GM12878 (cell line): ENCODE measurements around the gene SCAMP5. TPM values are rescaled to one million over a fixed set of nuclear protein-coding genes. Genes with fewer than 3 reads are reported as not detected.

Experiments used
- ASH2L ChIP-seq: fragments of 300-600, 200-600 bp; sonication (generic); IDR thresholded peaks from 2 replicates; pipeline ENCODE4 v1.6.1; 2017; ENCODE audit warnings: low read depth, mild to moderate bottlenecking, borderline replicate concordance
- CEBPB ChIP-seq, 2 experiments: fragments of 150-350 bp in 1 of 2; IDR thresholded peaks; 2 replicates each; pipeline ENCODE4 v1.6.1; 2012 to 2014; ENCODE audit warnings: low read depth in 2 of 2, low read length in 2 of 2, borderline replicate concordance in 1 of 2, inconsistent platforms in 1 of 2
- CHD4 ChIP-seq: fragments of 200-600 bp; sonication (generic); IDR thresholded peaks from 2 replicates; pipeline ENCODE4 v1.6.1; 2016; ENCODE audit warnings: mild to moderate bottlenecking
- CREM ChIP-seq: IDR thresholded peaks from 2 replicates; pipeline ENCODE4 v1.6.1; 2014; ENCODE audit warnings: antibody characterized with exemption, low read depth
- CTCF ChIP-seq, 3 experiments: IDR thresholded peaks in 2 of 3; conservative IDR thresholded peaks in 1 of 3; 2 replicates each; pipeline ENCODE4 v1.5.1; 2011; ENCODE audit warnings: low read depth in 3 of 3, low read length in 3 of 3, mild to moderate bottlenecking in 3 of 3, control low read depth in 2 of 3, moderate library complexity in 2 of 3, inconsistent platforms in 1 of 3, mixed read lengths in 1 of 3; ENCODE audit not compliant: control insufficient read depth in 2 of 3, insufficient read depth in 1 of 3; ENCODE audit errors: extremely low read depth in 1 of 3
- GABPA ChIP-seq: IDR thresholded peaks from 2 replicates; pipeline ENCODE4 v1.6.1; 2014; ENCODE audit warnings: antibody characterized with exemption, low read depth, mild to moderate bottlenecking, inconsistent platforms
- HDGF ChIP-seq: fragments of 450-650 bp; IDR thresholded peaks from 2 replicates; pipeline ENCODE4 v1.6.1; 2016; ENCODE audit warnings: antibody characterized with exemption
- IRF4 ChIP-seq: IDR thresholded peaks from 2 replicates; pipeline ENCODE4 v1.6.1; 2011; ENCODE audit warnings: low read depth, low read length
- JUND ChIP-seq: IDR thresholded peaks from 2 replicates; pipeline ENCODE4 v1.6.1; 2012; ENCODE audit warnings: low read depth, mild to moderate bottlenecking, low read length, improper control_type of control experiment, moderate library complexity
- MEF2B ChIP-seq: fragments of 450-650 bp; IDR thresholded peaks from 2 replicates; pipeline ENCODE4 v1.6.1; 2018; ENCODE audit warnings: mild to moderate bottlenecking, moderate library complexity; ENCODE audit not compliant: partially characterized antibody, poor library complexity, severe bottlenecking
- PAX8 ChIP-seq: fragments of 450-650 bp; IDR thresholded peaks from 2 replicates; pipeline ENCODE4 v1.6.1; 2017; ENCODE audit warnings: mild to moderate bottlenecking, moderate library complexity
- RBBP5 ChIP-seq: fragments of 200-600 bp; sonication (generic); conservative IDR thresholded peaks from 2 replicates; pipeline ENCODE4 v1.6.1; 2016
- SMAD5 ChIP-seq: IDR thresholded peaks from 2 replicates; pipeline ENCODE4 v1.6.1; 2016; ENCODE audit warnings: antibody characterized with exemption, low read depth
- SMC3 ChIP-seq: IDR thresholded peaks from 2 replicates; pipeline ENCODE4 v1.6.1; 2011; ENCODE audit warnings: low read length, improper control_type of control experiment, borderline replicate concordance
- SP1 ChIP-seq: IDR thresholded peaks from one replicate; pipeline ENCODE4 v1.6.1; 2011; ENCODE audit warnings: low read depth, low read length
- SREBF1 ChIP-seq: IDR thresholded peaks from 2 replicates; pipeline ENCODE4 v1.6.1; 2012; ENCODE audit warnings: mild to moderate bottlenecking, low read length
- STAT3 ChIP-seq: IDR thresholded peaks from 2 replicates; pipeline ENCODE4 v1.6.1; 2011; ENCODE audit warnings: low read depth, low read length, improper control_type of control experiment
- SUZ12 ChIP-seq: fragments of 200-600 bp; sonication (generic); IDR thresholded peaks from one replicate; pipeline ENCODE4 v1.6.1; 2018; ENCODE audit warnings: antibody characterized with exemption, mild to moderate bottlenecking; ENCODE audit not compliant: unreplicated experiment
- TBL1XR1 ChIP-seq: IDR thresholded peaks from 2 replicates; pipeline ENCODE4 v1.6.1; 2012; ENCODE audit warnings: low read depth, low read length, improper control_type of control experiment
- TCF7 ChIP-seq: IDR thresholded peaks from 2 replicates; pipeline ENCODE4 v1.6.1; 2014; ENCODE audit warnings: antibody characterized with exemption, borderline replicate concordance
- ZBTB11 ChIP-seq: fragments of 450-650 bp; formaldehyde crosslinking; IDR thresholded peaks from 2 replicates; pipeline ENCODE4 v1.5.0; 2022; ENCODE audit warnings: mild to moderate bottlenecking, missing genetic modification characterization
- ZBTB4 ChIP-seq: fragments of 450-650 bp; formaldehyde crosslinking; IDR thresholded peaks from 2 replicates; pipeline ENCODE4 v1.4.0; 2022; ENCODE audit warnings: mild to moderate bottlenecking, moderate library complexity
- ZNF207 ChIP-seq: fragments of 450-650 bp; IDR thresholded peaks from 2 replicates; pipeline ENCODE4 v1.6.1; 2014; ENCODE audit warnings: antibody characterized with exemption, mild to moderate bottlenecking, borderline replicate concordance
- ZNF24 ChIP-seq: fragments of 450-650 bp; IDR thresholded peaks from 2 replicates; pipeline ENCODE4 v1.6.1; 2017; ENCODE audit warnings: antibody characterized with exemption, mild to moderate bottlenecking
- polyA plus RNA-seq, 11 experiments: library from polyadenylated mRNA; depleted of rRNA in 4 of 11; unstranded in 6 of 11; stranded (reverse) in 5 of 11; fragments of >200 nt; fragmentation: Nextera tagmentation in 4 of 11; fragmentation: Illumina TruSeq in 1 of 11; extraction: Ambion mirVana in 4 of 11; extraction: Trizol in 1 of 11; gene quantifications; 1 replicate in 1 of 11; 2 replicates in 10 of 11; pipeline versions ENCODE4 v1.2.1 to v1.2.3, GENCODE V29; 2011 to 2016; ENCODE audit warnings: inconsistent platforms in 2 of 11, missing spikeins in 2 of 11, low read depth in 1 of 11
- total RNA-seq, 4 experiments: library from RNA; depleted of rRNA in 3 of 4; stranded (reverse); fragments of >200 nt in 3 of 4; fragmentation: Illumina TruSeq in 1 of 4; extraction: Trizol in 1 of 4; gene quantifications; 2 replicates each; pipeline versions ENCODE4 v1.2.1 to v1.2.3, GENCODE V29; 2013 to 2021

Gene SCAMP5
- total and polyA plus RNA-seq, 10 of the 15 experiments (the other 5 are each of a cell fraction or from before 2014, with no cell fraction given) = 1.6 to 41.6 (median 16.9) TPM

- TF ChIP-seq ZBTB11 (CRISPR knock-in tag) = no peak
- no peak for TF ChIP-seq SUZ12
- no peak for TF ChIP-seq JUND
- no peak for TF ChIP-seq TCF7
- TF ChIP-seq RBBP5 = no peak
- no peak for TF ChIP-seq STAT3
- TF ChIP-seq CTCF (IDR thresholded peaks at IDR 0.05 in 2 of 3, conservative IDR thresholded peaks at IDR 0.05 in 1 of 3; ENCODE audit: control insufficient read depth in 2 of 3, extremely low read depth in 1 of 3, insufficient read depth in 1 of 3, low read depth in 3 of 3, low read length in 3 of 3) = no peak
- no peak for TF ChIP-seq ZBTB4 (CRISPR knock-in tag)
- TF ChIP-seq CEBPB (IDR thresholded peaks at IDR 0.05; ENCODE audit: borderline replicate concordance in 1 of 2, low read depth in 2 of 2, low read length in 2 of 2) = no peak
- 0 out of 2 replicates have a peak, but pooled peaks have one; percentile 50 for TF ChIP-seq SREBF1
- TF ChIP-seq ASH2L = 0 out of 2 replicates have a peak, but pooled peaks have one; percentile 39
- TF ChIP-seq TBL1XR1 = no peak
- TF ChIP-seq CHD4 = no peak
- TF ChIP-seq IRF4 = no peak
- TF ChIP-seq SMAD5 = peak; percentile 93
- peak; percentile 92 for TF ChIP-seq CREM
- TF ChIP-seq SMC3 = no peak
- TF ChIP-seq GABPA = no peak
- no peak for TF ChIP-seq PAX8
- no peak for TF ChIP-seq MEF2B
- no peak for TF ChIP-seq ZNF24
- peak; percentile 36 for TF ChIP-seq SP1
- TF ChIP-seq HDGF = peak; percentile 84
- TF ChIP-seq ZNF207 = peak; percentile 73; the same call in 1 of the 2 replicates
Observed at GRCh38 chr15:75023181-75023871, 28.0 kb downstream of the SCAMP5 start, which contains the start of gene PPCDC (continued).
